Endothelial cell of umbilical vein (primary cell): Measurements from ENCODE around the gene STPG3.

Source experiments
- EZH2 ChIP-seq: IDR thresholded peaks from 2 replicates; pipeline ENCODE4 v1.6.1; 2012; ENCODE audit warnings: borderline replicate concordance, low read depth, mild to moderate bottlenecking, moderate library complexity, low read length, inconsistent platforms; ENCODE audit not compliant: severe bottlenecking
- GATA2 ChIP-seq: IDR thresholded peaks from 2 replicates; pipeline ENCODE4 v1.7.0; 2011; ENCODE audit warnings: low read depth, mild to moderate bottlenecking, moderate library complexity, mixed read lengths, low read length; ENCODE audit not compliant: insufficient read length, insufficient read depth
- JUN ChIP-seq: IDR thresholded peaks from 2 replicates; pipeline ENCODE4 v1.6.1; 2011; ENCODE audit warnings: borderline replicate concordance, low read depth; ENCODE audit not compliant: insufficient read length, insufficient read depth
- MYC ChIP-seq: IDR thresholded peaks from one replicate; pipeline ENCODE4 v1.6.1; 2011; ENCODE audit warnings: mild to moderate bottlenecking, low read depth, low read length
- POLR2A ChIP-seq: IDR thresholded peaks from 2 replicates; pipeline ENCODE4 v1.6.1; 2012; ENCODE audit warnings: low read depth, mild to moderate bottlenecking, control low read depth, low read length
- POLR2AphosphoS5 ChIP-seq: IDR thresholded peaks from 2 replicates; pipeline ENCODE4 v1.6.1; 2012; ENCODE audit warnings: low read depth, mild to moderate bottlenecking, control low read depth, low read length, moderate library complexity; ENCODE audit not compliant: insufficient read depth
- TF ChIP-seq, protein P1 (sequence below), 2 donors: IDR thresholded peaks; 1 replicate in 1 of 2; 2 replicates in 1 of 2; pipeline ENCODE4 v1.5.1; 2011; ENCODE audit warnings: low read length in 2 of 2, mild to moderate bottlenecking in 2 of 2, moderate library complexity in 2 of 2, control low read depth in 1 of 2, inconsistent platforms in 1 of 2, low read depth in 1 of 2; ENCODE audit not compliant: insufficient read depth in 1 of 2; ENCODE audit errors: extremely low read depth in 1 of 2
- TF ChIP-seq, protein P2 (sequence below): IDR thresholded peaks from 2 replicates; pipeline ENCODE4 v1.6.1; 2011; ENCODE audit not compliant: insufficient read depth, insufficient read length

DNA sequence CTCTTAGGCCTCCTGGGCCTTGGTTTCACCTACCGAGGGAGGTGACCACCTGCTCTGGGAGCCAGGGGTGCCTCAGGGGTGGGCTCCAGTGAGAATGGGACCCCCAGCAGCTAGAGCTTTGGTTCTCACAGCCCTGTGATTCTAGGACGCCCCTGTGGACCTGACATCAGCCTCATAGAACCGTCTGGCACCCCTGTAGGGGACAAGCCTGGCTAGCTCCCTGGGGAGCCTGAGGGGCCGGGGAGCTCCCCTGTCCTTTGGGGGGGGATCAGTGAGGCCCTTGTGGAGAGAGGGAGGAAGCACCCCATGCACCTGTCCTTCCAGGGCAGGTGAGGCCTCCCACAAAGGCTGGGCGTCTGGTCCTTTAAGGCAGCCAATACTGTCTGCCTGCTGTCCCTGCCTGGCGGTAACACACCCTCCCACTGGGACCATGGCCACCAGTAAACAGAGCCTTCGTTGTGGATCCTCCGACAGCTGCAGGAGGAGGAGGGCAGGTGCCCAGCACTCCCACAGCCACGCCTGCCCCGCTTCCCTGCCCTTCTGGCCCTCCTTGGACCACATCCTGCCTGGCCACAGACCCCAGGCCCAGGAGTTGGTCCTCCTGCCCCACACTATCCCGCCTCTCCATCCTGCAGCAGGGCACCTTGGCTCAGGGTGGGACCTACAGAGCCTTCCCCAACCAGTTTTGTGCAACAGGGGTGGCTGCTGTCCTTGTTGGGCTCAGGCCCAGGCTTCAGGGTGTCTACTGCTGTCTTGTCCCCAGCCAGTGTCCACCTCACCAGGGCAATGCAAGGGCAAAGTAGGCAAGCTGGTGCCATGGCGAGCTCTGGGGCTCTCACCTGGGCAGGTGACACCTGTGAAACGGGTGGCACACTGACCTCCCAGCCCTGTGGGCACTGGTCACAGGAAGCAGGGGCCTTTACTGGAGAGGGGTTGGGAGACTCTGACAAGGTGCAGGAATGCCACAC lies 13.0 kb upstream of the STPG3 start:
- TF ChIP-seq, protein P1, sequence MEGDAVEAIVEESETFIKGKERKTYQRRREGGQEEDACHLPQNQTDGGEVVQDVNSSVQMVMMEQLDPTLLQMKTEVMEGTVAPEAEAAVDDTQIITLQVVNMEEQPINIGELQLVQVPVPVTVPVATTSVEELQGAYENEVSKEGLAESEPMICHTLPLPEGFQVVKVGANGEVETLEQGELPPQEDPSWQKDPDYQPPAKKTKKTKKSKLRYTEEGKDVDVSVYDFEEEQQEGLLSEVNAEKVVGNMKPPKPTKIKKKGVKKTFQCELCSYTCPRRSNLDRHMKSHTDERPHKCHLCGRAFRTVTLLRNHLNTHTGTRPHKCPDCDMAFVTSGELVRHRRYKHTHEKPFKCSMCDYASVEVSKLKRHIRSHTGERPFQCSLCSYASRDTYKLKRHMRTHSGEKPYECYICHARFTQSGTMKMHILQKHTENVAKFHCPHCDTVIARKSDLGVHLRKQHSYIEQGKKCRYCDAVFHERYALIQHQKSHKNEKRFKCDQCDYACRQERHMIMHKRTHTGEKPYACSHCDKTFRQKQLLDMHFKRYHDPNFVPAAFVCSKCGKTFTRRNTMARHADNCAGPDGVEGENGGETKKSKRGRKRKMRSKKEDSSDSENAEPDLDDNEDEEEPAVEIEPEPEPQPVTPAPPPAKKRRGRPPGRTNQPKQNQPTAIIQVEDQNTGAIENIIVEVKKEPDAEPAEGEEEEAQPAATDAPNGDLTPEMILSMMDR (IDR thresholded peaks at IDR 0.05; ENCODE audit: extremely low read depth in 1 of 2, insufficient read depth in 1 of 2, low read depth in 1 of 2, low read length in 2 of 2): no peak
- TF ChIP-seq EZH2 (no peak), POLR2A (no peak), POLR2AphosphoS5 (no peak), JUN (no peak), MYC (no peak), GATA2 (no peak)
- TF ChIP-seq, protein P2, sequence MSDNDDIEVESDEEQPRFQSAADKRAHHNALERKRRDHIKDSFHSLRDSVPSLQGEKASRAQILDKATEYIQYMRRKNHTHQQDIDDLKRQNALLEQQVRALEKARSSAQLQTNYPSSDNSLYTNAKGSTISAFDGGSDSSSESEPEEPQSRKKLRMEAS: no peak
